Left cardiac atrium (tissue), 2 donors: ENCODE data around the gene CEACAM3. TPM values are rescaled to one million over a fixed set of nuclear protein-coding genes. Genes with fewer than 3 reads are reported as not detected.

ENCODE experiments used
- total RNA-seq, 2 donors: library from RNA; stranded (reverse); fragmentation: NEBNext Ultra II Directional; extraction: Animal tissue kit (Norgen Biotek cat#: 25700); gene quantifications; one replicate each; pipeline ENCODE4 v1.2.1, GENCODE V29; 2021
- donor health status: DM: no; HTN: yes; CAD: no; lungs with severe emphysema.
- donor health status: DM: yes; HTN: yes; CAD: no.

Gene CEACAM3
- total RNA-seq, 2 donors from 2014 or later: 0.29 to 0.60 TPM

Other genes with a start within 250 kb of the CEACAM3 start
- gene CEACAM21, start 220.4 kb upstream of the CEACAM3 start, total RNA-seq: 1 to 10 TPM in 1 of 2 donors, under 1 TPM in 1; 0.89 to 1.2 TPM
- gene CEACAM4, start 169.5 kb upstream of the CEACAM3 start, total RNA-seq: under 1 TPM; 0.84 to 0.91 TPM
- not detected for gene CEACAM7, start 108.3 kb upstream of the CEACAM3 start, total RNA-seq
- not detected for gene CEACAM5, start 88.0 kb upstream of the CEACAM3 start, total RNA-seq
- gene CEACAM6, start 41.1 kb upstream of the CEACAM3 start, total RNA-seq: under 1 TPM in 1 of 2 donors, not detected in 1; 0.08 TPM
- gene LYPD4, start 48.1 kb downstream of the CEACAM3 start, total RNA-seq: not detected
- gene DMRTC2, start 48.5 kb downstream of the CEACAM3 start, total RNA-seq: not detected
- 100 to 1,000 TPM; 811 to 841 TPM for gene RPS19, start 63.7 kb downstream of the CEACAM3 start, total RNA-seq
- gene CD79A, start 80.7 kb downstream of the CEACAM3 start, total RNA-seq: under 1 TPM; 0.24 to 0.68 TPM
- 10 to 100 TPM; 47.0 to 59.1 TPM for gene ARHGEF1, start 86.6 kb downstream of the CEACAM3 start, total RNA-seq
- gene ERFL, start 131.9 kb downstream of the CEACAM3 start, total RNA-seq: under 1 TPM in 1 of 2 donors, not detected in 1; 0.16 TPM
- gene RABAC1, start 162.7 kb downstream of the CEACAM3 start, total RNA-seq: 100 to 1,000 TPM in 1 of 2 donors, 10 to 100 TPM in 1; 91.4 to 117 TPM
- gene ATP1A3, start 197.6 kb downstream of the CEACAM3 start, total RNA-seq: 100 to 1,000 TPM; 235 to 274 TPM